T-cell (primary cell): Measurements from ENCODE around the gene SVIL. TPM values are rescaled to one million over a fixed set of nuclear protein-coding genes. Genes with fewer than 3 reads are reported as not detected.

ENCODE experiments used
- ATAC-seq, 4 experiments: fragments of 200-7000 bp in 3 of 4; fragments of 150-1000 bp in 1 of 4; cut with Tn5 transposase; replicated peaks in 1 of 4; 1 replicate in 3 of 4; 2 replicates in 1 of 4; pipeline ENCODE4 v1.10.0; 2021; ENCODE audit warnings: moderate library complexity in 3 of 4, mild to moderate bottlenecking in 2 of 4, moderate number of reproducible peaks in 1 of 4
- CTCF ChIA-PET, 2 donors: fragments of 300-600 bp; sonication (Branson Sonifier 250); formaldehyde crosslinking; loops; one replicate each; lab custom pipeline; 2022; ENCODE audit warnings: antibody characterized with exemption in 2 of 2; lab: Charles Lee
- POLR2A ChIA-PET, 2 donors: fragments of 300-600 bp; sonication (Branson Sonifier 250); formaldehyde crosslinking; loops; one replicate each; lab custom pipeline; 2022; ENCODE audit warnings: antibody characterized with exemption in 2 of 2; lab: Charles Lee
- DNase-seq, 35 experiments: peaks; one replicate each; pipeline versions ENCODE4 v3.0.0 to v3.0.0-alpha.2; 2013 to 2023
- H3K27ac ChIP-seq: one replicate; pipeline ENCODE4 v1.5.1; 2013; ENCODE audit warnings: low read length
- H3K27me3 ChIP-seq, 2 experiments: replicated peaks in 1 of 2; 1 replicate in 1 of 2; 2 replicates in 1 of 2; pipeline versions ENCODE4 v1.6.1 to v1.7.0; 2013; ENCODE audit warnings: low read length in 1 of 2, mixed read lengths in 1 of 2; ENCODE audit not compliant: control insufficient read depth in 2 of 2, insufficient read depth in 2 of 2; ENCODE audit errors: extremely low read depth in 1 of 2
- H3K36me3 ChIP-seq, 2 donors: 1 replicate in 1 of 2; 2 replicates in 1 of 2; pipeline versions ENCODE4 v1.6.1 to v1.7.0; 2013; ENCODE audit warnings: low read length in 1 of 2; ENCODE audit not compliant: control insufficient read depth in 2 of 2, insufficient read depth in 1 of 2; ENCODE audit errors: extremely low read depth in 1 of 2
- H3K4me1 ChIP-seq, 2 experiments: 1 replicate in 1 of 2; 2 replicates in 1 of 2; pipeline versions ENCODE4 v1.6.1 to v1.7.0; 2013; ENCODE audit warnings: low read length in 2 of 2, mixed read lengths in 1 of 2; ENCODE audit not compliant: insufficient read depth in 2 of 2, control insufficient read depth in 1 of 2; ENCODE audit errors: extremely low read depth in 1 of 2
- H3K4me3 ChIP-seq, 2 donors: 1 replicate in 1 of 2; 2 replicates in 1 of 2; pipeline versions ENCODE4 v1.5.1 to v1.7.0; 2013; ENCODE audit warnings: mild to moderate bottlenecking in 2 of 2, low read length in 1 of 2, moderate library complexity in 1 of 2; ENCODE audit not compliant: control insufficient read depth in 1 of 2; ENCODE audit errors: extremely low read depth in 1 of 2
- H3K9me3 ChIP-seq: 2 replicates; pipeline ENCODE4 v1.7.0; 2013
- H3K27ac Mint-ChIP-seq, 2 donors: one replicate each; pipeline ENCODE4 v1.8.0; 2020 to 2021; ENCODE audit warnings: mild to moderate bottlenecking in 2 of 2, mixed read lengths in 2 of 2
- H3K27me3 Mint-ChIP-seq, 2 donors: one replicate each; pipeline ENCODE4 v1.8.0; 2021 to 2022; ENCODE audit warnings: mixed read lengths in 2 of 2
- H3K36me3 Mint-ChIP-seq: one replicate; pipeline ENCODE4 v1.8.0; 2021; ENCODE audit warnings: mixed read lengths
- H3K4me1 Mint-ChIP-seq, 3 donors: one replicate each; pipeline ENCODE4 v1.8.0; 2020 to 2022; ENCODE audit warnings: mixed read lengths in 3 of 3, mild to moderate bottlenecking in 1 of 3
- H3K4me3 Mint-ChIP-seq, 3 donors: one replicate each; pipeline ENCODE4 v1.8.0; 2020 to 2022; ENCODE audit warnings: mild to moderate bottlenecking in 3 of 3, mixed read lengths in 3 of 3, moderate library complexity in 3 of 3
- H3K9me3 Mint-ChIP-seq, 3 donors: one replicate each; pipeline ENCODE4 v1.8.0; 2020 to 2022; ENCODE audit warnings: mixed read lengths in 3 of 3
- whole genome bisulfite sequencing: methylation state at CpG from one replicate; pipeline ENCODE4 v1.1.5; 2013; ENCODE audit warnings: missing lambda C conversion rate; ENCODE audit not compliant: insufficient coverage; 5-methylcytosine and 5-hydroxymethylcytosine counted together
- total RNA-seq, 35 experiments: library from RNA in 6 of 35; stranded (reverse) in 6 of 35; fragments of 120-200 nt in 1 of 35; gene quantifications; one replicate each; pipeline versions ENCODE4 v1.2.1 to v1.2.4 and lab custom pipeline; 2013 to 2026

Gene SVIL
- total RNA-seq, 5 donors from 2014 or later (not counting 1 experiment from before 2014, with no cell fraction given) = 17.4 to 45.6 (median 19.6) TPM

- Mint-ChIP-seq H3K4me3 (no peak overlapping the region), H3K9me3 (no peaks in the 10 kb centered on the region), H3K4me1 (peaks cover 3 to 5% (median 4%) of the 10 kb centered on the region in 3 donors), H3K36me3 (peaks cover 12% of the 10 kb centered on the region), H3K27me3 (no peaks in the 10 kb centered on the region), H3K27ac (peak overlapping the region in 1 of 2 donors; percentile 11)
- WGBS = 84% methylated on average over 8 of the region's 10 CpGs
- no peak for ATAC-seq
- CTCF ChIA-PET = no interaction called here
- Histone ChIP-seq H3K4me3 (no peak overlapping the region), H3K9me3 (no peaks in the 10 kb centered on the region), H3K27me3 (no peaks in the 10 kb centered on the region), H3K27ac (no peak overlapping the region), H3K4me1 (no peaks in the 10 kb centered on the region), H3K36me3 (no peaks in the 10 kb centered on the region)
- POLR2A ChIA-PET = no interaction called here
- no peak for DNase-seq
These were observed 39.0 kb downstream of the SVIL start for GRCh38 chr10:29595636-29596225.

- no peak for ATAC-seq
- H3K4me3 Mint-ChIP-seq = no peak overlapping the region
- Histone ChIP-seq H3K27me3 (no peaks in the 10 kb centered on the region), H3K27ac (no peak overlapping the region), H3K4me1 (peaks cover 2 to 5% of the 10 kb centered on the region in 2 experiments), H3K9me3 (no peaks in the 10 kb centered on the region), H3K36me3 (no peaks in the 10 kb centered on the region), H3K4me3 (no peak overlapping the region)
- H3K4me1 Mint-ChIP-seq = peaks cover 9 to 10% (median 10%) of the 10 kb centered on the region in 3 donors
- no peak overlapping the region for H3K27ac Mint-ChIP-seq
- 63% methylated on average over 1 of the region's 8 CpGs for WGBS
- H3K9me3 Mint-ChIP-seq = no peaks in the 10 kb centered on the region
- no peaks in the 10 kb centered on the region for H3K27me3 Mint-ChIP-seq
- peaks cover 12% of the 10 kb centered on the region for H3K36me3 Mint-ChIP-seq
- no peak for DNase-seq
- CTCF ChIA-PET = no interaction called here
- POLR2A ChIA-PET = no interaction called here
These were observed 39.6 kb downstream of the SVIL start for GRCh38 chr10:29595146-29595545.

GRCh38 chr10:29591651-29591968 lies 43.2 kb downstream of the SVIL start:
- Histone ChIP-seq H3K27me3 (no peaks in the 10 kb centered on the region), H3K27ac (no peak overlapping the region), H3K9me3 (no peaks in the 10 kb centered on the region), H3K36me3 (no peaks in the 10 kb centered on the region), H3K4me3 (no peak overlapping the region), H3K4me1 (peaks cover 5 to 6% of the 10 kb centered on the region in 2 experiments)
- CTCF ChIA-PET = interaction anchor here in 1 of 2 donors (0.9 kb wide), 1 partner anchor 56 kb away, joined by 4 read pairs; no protein-coding TSS in a partner anchor
- Mint-ChIP-seq H3K27me3 (no peaks in the 10 kb centered on the region), H3K36me3 (peaks cover 16% of the 10 kb centered on the region), H3K27ac (no peak overlapping the region), H3K4me1 (peaks cover 10 to 12% (median 12%) of the 10 kb centered on the region in 3 donors), H3K4me3 (no peak overlapping the region), H3K9me3 (peaks cover 0 to under 1% (median 0%) of the 10 kb centered on the region in 3 donors)
- ATAC-seq = no peak
- no peak for DNase-seq
- WGBS = 92% methylated on average over 3 of the region's 4 CpGs
- POLR2A ChIA-PET = no interaction called here

- Mint-ChIP-seq H3K36me3 (peaks cover 17% of the 10 kb centered on the region), H3K27ac (no peak overlapping the region), H3K27me3 (no peaks in the 10 kb centered on the region), H3K4me3 (peak overlapping the region in 1 of 3 donors; percentile 32), H3K4me1 (peaks cover 10 to 12% (median 12%) of the 10 kb centered on the region in 3 donors), H3K9me3 (peaks cover 0 to 3% (median 0%) of the 10 kb centered on the region in 3 donors)
- peaks cover 5 to 6% of the 10 kb centered on the region in 2 experiments for H3K4me1 ChIP-seq
- ChIA-PET POLR2A (interaction anchor here in 1 of 2 donors (0.7 kb wide), 1 partner anchor 20 kb away, joined by 3 read pairs; no protein-coding TSS in a partner anchor), CTCF (interaction anchor here (0.6 to 1.0 kb wide), 4 partner anchors 56 to 1626 kb away, joined by 3 to 7 read pairs (median 4); no protein-coding TSS in a partner anchor)
- H3K27ac ChIP-seq = no peak overlapping the region
- H3K4me3 ChIP-seq = no peak overlapping the region
- no peaks in the 10 kb centered on the region for H3K9me3 ChIP-seq
- DNase-seq = no peak
- no peak for ATAC-seq
- H3K36me3 ChIP-seq = no peaks in the 10 kb centered on the region
- no peaks in the 10 kb centered on the region for H3K27me3 ChIP-seq
- no CpG with 5 or more reads among the region's 2 CpGs for WGBS
These were observed 43.7 kb downstream of the SVIL start for GRCh38 chr10:29590915-29591650.

GRCh38 chr10:29588629-29589421 lies 45.9 kb downstream of the SVIL start:
- Mint-ChIP-seq H3K27me3 (no peaks in the 10 kb centered on the region), H3K4me1 (peaks cover 10 to 13% (median 13%) of the 10 kb centered on the region in 3 donors), H3K27ac (no peak overlapping the region), H3K9me3 (peaks cover 0 to 3% (median 0%) of the 10 kb centered on the region in 3 donors), H3K4me3 (no peak overlapping the region), H3K36me3 (peaks cover 15% of the 10 kb centered on the region)
- 95% methylated on average over 4 of the region's 14 CpGs for WGBS
- H3K9me3 ChIP-seq = no peaks in the 10 kb centered on the region
- no peak overlapping the region for H3K27ac ChIP-seq
- ChIA-PET POLR2A (interaction anchor here in 1 of 2 donors (0.7 kb wide), 1 partner anchor 33 kb away, joined by 3 read pairs; no protein-coding TSS in a partner anchor), CTCF (interaction anchor here in 1 of 2 donors (1.2 kb wide), 1 partner anchor 132 kb away, joined by 3 read pairs; no protein-coding TSS in a partner anchor)
- no peak for DNase-seq
- H3K27me3 ChIP-seq = no peaks in the 10 kb centered on the region
- H3K4me1 ChIP-seq = peaks cover 5 to 6% of the 10 kb centered on the region in 2 experiments
- H3K36me3 ChIP-seq = peaks cover 0 to 5% of the 10 kb centered on the region in 2 donors
- no peak for ATAC-seq
- no peak overlapping the region for H3K4me3 ChIP-seq
